ENCODE results near the gene IFIT1.
"Not testable (repeated sequence)": the region's sequence is repeated elsewhere in the genome, so short reads cannot be mapped to it uniquely, and the experiment has no call there.

IFIT1 gene

DNA sequence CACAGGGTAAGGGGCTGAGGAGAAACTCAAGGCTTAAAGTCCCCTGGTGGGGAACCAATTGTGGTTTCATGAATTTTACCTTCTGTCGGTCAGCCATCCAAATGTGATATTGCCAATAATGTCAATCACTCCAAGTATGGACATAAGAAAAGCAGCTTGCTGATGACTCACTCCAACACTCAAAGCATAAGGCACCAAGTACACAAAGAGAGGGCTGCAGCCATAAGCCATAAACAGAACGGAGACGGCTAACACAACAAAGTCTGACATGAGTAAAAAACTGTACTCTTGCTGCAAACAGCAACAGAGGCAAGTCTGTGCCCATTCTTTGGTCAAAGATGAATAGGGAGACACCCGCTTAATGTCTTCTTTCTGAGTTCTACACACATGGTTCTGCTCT is 46.1 kb downstream of the IFIT1 start:
- Histone ChIP-seq H3K4me3 (ENCODE audit: low read depth, low read length) (no peak overlapping the region), H3K79me2 (ENCODE audit: control insufficient read depth, insufficient read depth, low read length, unreplicated experiment) (no peaks in the 10 kb centered on the region), H3K36me3 (ENCODE audit: insufficient read depth, low read length) (no peaks in the 10 kb centered on the region), H3K27ac (ENCODE audit: low read depth, low read length) (no peak overlapping the region), H3K27me3 (ENCODE audit: insufficient read depth, low read length) (no peaks in the 10 kb centered on the region), H3K4me1 (ENCODE audit: control insufficient read depth, insufficient read depth, low read length, unreplicated experiment) (peaks cover 6% of the 10 kb centered on the region), H2AFZ (ENCODE audit: low read length, unreplicated experiment) (no peak overlapping the region)

- Histone ChIP-seq H3K4me3 (ENCODE audit: low read depth, low read length) (no peak overlapping the region), H3K36me3 (ENCODE audit: insufficient read depth, low read length) (no peaks in the 10 kb centered on the region), H3K27ac (ENCODE audit: low read depth, low read length) (no peak overlapping the region), H3K79me2 (ENCODE audit: control insufficient read depth, insufficient read depth, low read length, unreplicated experiment) (no peaks in the 10 kb centered on the region), H3K4me1 (ENCODE audit: control insufficient read depth, insufficient read depth, low read length, unreplicated experiment) (peaks cover 6% of the 10 kb centered on the region), H3K27me3 (ENCODE audit: insufficient read depth, low read length) (no peaks in the 10 kb centered on the region), H2AFZ (ENCODE audit: low read length, unreplicated experiment) (no peak overlapping the region)
Observed at GRCh38 chr10:89440226-89441009, 48.0 kb downstream of the IFIT1 start.

- Histone ChIP-seq H3K27me3 (ENCODE audit: insufficient read depth, low read length) (no peaks in the 10 kb centered on the region), H3K4me1 (ENCODE audit: control insufficient read depth, insufficient read depth, low read length, unreplicated experiment) (peaks cover 6% of the 10 kb centered on the region), H3K36me3 (ENCODE audit: insufficient read depth, low read length) (no peaks in the 10 kb centered on the region), H3K4me3 (ENCODE audit: low read depth, low read length) (no peak overlapping the region), H2AFZ (ENCODE audit: low read length, unreplicated experiment) (no peak overlapping the region), H3K79me2 (ENCODE audit: control insufficient read depth, insufficient read depth, low read length, unreplicated experiment) (no peaks in the 10 kb centered on the region), H3K27ac (ENCODE audit: low read depth, low read length) (no peak overlapping the region)
Observed at GRCh38 chr10:89442289-89442688, 49.9 kb downstream of the IFIT1 start.

- not testable (repeated sequence) for H3K4me3 ChIP-seq (ENCODE audit: low read depth, low read length); H3K4me1 ChIP-seq (ENCODE audit: control insufficient read depth, insufficient read depth, low read length, unreplicated experiment)
Observed at GRCh38 chr10:89444819-89445218, 52.4 kb downstream of the IFIT1 start.

DNA sequence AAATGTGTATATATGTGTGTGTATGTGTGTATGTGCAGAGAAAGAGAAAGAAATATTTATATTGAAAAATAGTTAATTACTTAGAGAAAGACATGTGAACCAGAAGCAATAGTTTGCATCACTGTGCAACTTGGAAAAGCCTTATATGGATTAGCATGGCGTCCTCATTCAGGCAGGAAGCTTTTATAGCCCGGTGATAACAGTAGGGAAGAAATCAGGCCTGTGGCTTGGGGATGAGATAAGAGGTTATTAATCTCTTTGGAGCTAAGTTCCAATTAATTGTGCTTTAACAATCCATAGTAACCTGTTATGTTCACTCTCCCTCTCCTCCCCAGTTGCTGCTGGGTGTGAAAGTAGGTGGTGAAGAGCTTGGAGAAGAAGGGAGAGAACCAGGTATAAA is 58.5 kb downstream of the IFIT1 start:
- H3K36me3 ChIP-seq (ENCODE audit: insufficient read depth, low read length), result 0 out of 2 replicates have a peak, but pooled peaks cover under 1% of the 10 kb centered on the region
- H3K27me3 ChIP-seq (ENCODE audit: insufficient read depth, low read length), result no peaks in the 10 kb centered on the region
- H3K79me2 ChIP-seq (ENCODE audit: control insufficient read depth, insufficient read depth, low read length, unreplicated experiment), result no peaks in the 10 kb centered on the region
- H3K4me1 ChIP-seq (ENCODE audit: control insufficient read depth, insufficient read depth, low read length, unreplicated experiment), result peaks cover 3% of the 10 kb centered on the region
- no peak overlapping the region for H3K27ac ChIP-seq (ENCODE audit: low read depth, low read length)
- H2AFZ ChIP-seq (ENCODE audit: low read length, unreplicated experiment), result no peak overlapping the region
- no peak overlapping the region for H3K4me3 ChIP-seq (ENCODE audit: low read depth, low read length)

More at GRCh38 chr10:89444819-89445218, 52.4 kb downstream of the IFIT1 start:
- H3K36me3 ChIP-seq (ENCODE audit: insufficient read depth, low read length); H3K27me3 ChIP-seq (ENCODE audit: insufficient read depth, low read length); H2AFZ ChIP-seq (ENCODE audit: low read length, unreplicated experiment); H3K27ac ChIP-seq (ENCODE audit: low read depth, low read length); H3K79me2 ChIP-seq (ENCODE audit: control insufficient read depth, insufficient read depth, low read length, unreplicated experiment): not testable (repeated sequence)

- peaks cover 4% of the 10 kb centered on the region for H3K4me1 ChIP-seq (ENCODE audit: control insufficient read depth, insufficient read depth, low read length, unreplicated experiment)
- H2AFZ ChIP-seq (ENCODE audit: low read length, unreplicated experiment), result no peak overlapping the region
- H3K4me3 ChIP-seq (ENCODE audit: low read depth, low read length), result no peak overlapping the region
- 0 out of 2 replicates have a peak, but pooled peaks cover 3% of the 10 kb centered on the region for H3K36me3 ChIP-seq (ENCODE audit: insufficient read depth, low read length)
- no peaks in the 10 kb centered on the region for H3K79me2 ChIP-seq (ENCODE audit: control insufficient read depth, insufficient read depth, low read length, unreplicated experiment)
- H3K27ac ChIP-seq (ENCODE audit: low read depth, low read length), result no peak overlapping the region
- H3K27me3 ChIP-seq (ENCODE audit: insufficient read depth, low read length), result no peaks in the 10 kb centered on the region
Observed at GRCh38 chr10:89452193-89452592, 59.8 kb downstream of the IFIT1 start.

GRCh38 chr10:89454561-89455347 is 62.3 kb downstream of the IFIT1 start:
- Histone ChIP-seq H2AFZ (ENCODE audit: low read length, unreplicated experiment) (no peak overlapping the region), H3K79me2 (ENCODE audit: control insufficient read depth, insufficient read depth, low read length, unreplicated experiment) (no peaks in the 10 kb centered on the region), H3K27me3 (ENCODE audit: insufficient read depth, low read length) (no peaks in the 10 kb centered on the region), H3K4me1 (ENCODE audit: control insufficient read depth, insufficient read depth, low read length, unreplicated experiment) (peaks cover 23% of the 10 kb centered on the region), H3K36me3 (ENCODE audit: insufficient read depth, low read length) (0 out of 2 replicates have a peak, but pooled peaks cover 3% of the 10 kb centered on the region), H3K4me3 (ENCODE audit: low read depth, low read length) (no peak overlapping the region), H3K27ac (ENCODE audit: low read depth, low read length) (no peak overlapping the region)
